ENCODE measurements around the gene GNS.

DNA sequence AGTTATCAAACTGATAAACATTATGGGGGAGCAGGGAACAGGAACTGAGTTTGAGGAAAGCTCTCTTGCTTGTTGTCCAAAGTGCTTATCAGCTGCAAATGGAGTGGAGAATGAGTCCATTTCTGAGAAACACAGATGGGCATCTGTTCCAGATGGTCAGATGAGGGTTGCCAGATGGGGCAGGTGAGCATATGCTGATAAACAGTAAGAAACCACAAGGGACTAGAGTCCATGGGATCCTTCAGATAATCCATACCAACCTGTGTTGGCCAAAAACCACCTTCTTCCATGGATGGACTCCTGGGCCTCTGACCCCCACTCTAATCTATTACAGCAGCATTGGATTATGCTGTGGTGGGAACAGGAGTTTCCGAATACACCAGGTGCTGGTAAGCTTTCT, 38.3 kb downstream of the GNS start:
- no peak for TF ChIP-seq NFE2L2 (conservative IDR thresholded peaks at IDR 0.05; ENCODE audit: low read length)
- TF ChIP-seq CEBPB (IDR thresholded peaks at IDR 0.05), result no peak

All from A549 (cell line).